Neuron (in vitro differentiated cells): ENCODE measurements around the gene REV3L.
"Not testable (repeated sequence)": the region's sequence is repeated elsewhere in the genome, so short reads cannot be mapped to it uniquely, and the experiment has no call there.

Experiments used
- H2AFZ ChIP-seq: one replicate; pipeline ENCODE4 v1.6.1; 2013; ENCODE audit warnings: low read depth, mild to moderate bottlenecking, inconsistent platforms, low read length, moderate library complexity
- H3K27me3 ChIP-seq: one replicate; pipeline ENCODE4 v1.6.1; 2013; ENCODE audit warnings: low read length; ENCODE audit not compliant: insufficient read depth
- H3K36me3 ChIP-seq: one replicate; pipeline ENCODE4 v1.6.1; 2013; ENCODE audit warnings: low read length; ENCODE audit not compliant: insufficient read depth
- H3K4me1 ChIP-seq: one replicate; pipeline ENCODE4 v1.6.1; 2013; ENCODE audit warnings: low read length; ENCODE audit not compliant: insufficient read depth
- H3K4me3 ChIP-seq: 2 replicates; pipeline ENCODE4 v1.5.1; 2013; ENCODE audit warnings: mild to moderate bottlenecking, low read length, moderate library complexity
- H3K9me3 ChIP-seq: one replicate; pipeline ENCODE4 v1.6.1; 2013; ENCODE audit warnings: low read length

The REV3L gene

GRCh38 chr6:111484633-111484930, 1.6 kb upstream of the REV3L start:
- Histone ChIP-seq H3K27me3 (no peaks in the 10 kb centered on the region), H3K4me3 (peak overlapping the region; percentile 88), H3K36me3 (peaks cover 22% of the 10 kb centered on the region), H3K9me3 (peaks cover 10% of the 10 kb centered on the region), H2AFZ (peak overlapping the region; percentile 88), H3K4me1 (peaks cover 33% of the 10 kb centered on the region)

DNA sequence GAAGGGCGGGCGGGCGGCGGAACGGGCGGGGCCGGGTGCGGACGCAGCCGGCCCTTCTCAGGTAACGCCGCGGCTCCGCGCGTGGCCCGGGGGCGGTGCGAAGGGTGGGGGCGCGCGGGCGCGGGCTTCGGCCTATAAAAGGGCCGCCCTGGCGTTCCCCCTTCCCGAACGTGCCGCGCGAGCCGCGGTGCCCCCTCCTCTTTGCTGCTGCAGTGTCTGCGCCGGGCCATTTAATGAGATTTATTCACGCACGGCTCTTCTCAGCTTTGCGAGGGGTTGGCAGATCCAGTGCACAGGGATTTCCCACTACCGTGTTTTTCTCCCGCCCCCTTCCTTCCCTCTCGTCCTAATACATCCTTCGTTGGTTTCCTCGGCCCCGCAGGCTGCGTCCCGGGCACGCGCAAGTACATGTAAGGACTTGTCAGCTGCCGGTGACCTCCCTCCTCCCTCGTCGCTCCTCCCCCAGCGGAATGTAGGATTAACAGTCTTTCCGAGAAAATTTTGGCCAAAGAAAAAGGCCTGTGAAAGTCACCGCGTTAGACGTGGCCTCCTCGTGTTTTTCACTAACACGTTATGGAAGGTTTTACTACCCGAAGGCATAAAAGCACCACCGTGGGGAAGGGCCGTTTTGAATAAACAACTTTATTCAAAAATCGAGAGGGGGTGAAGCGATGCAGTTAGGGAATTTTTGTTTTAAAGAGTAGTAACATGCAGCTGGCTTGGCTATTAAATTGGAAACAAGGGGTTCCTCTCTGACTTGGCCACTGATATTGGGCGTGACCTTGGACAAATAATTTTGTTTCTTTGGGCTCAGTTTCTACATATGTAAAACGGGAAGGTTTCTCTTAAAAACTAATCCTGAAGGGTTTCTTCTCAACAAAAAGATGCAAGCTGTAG, 966 bp upstream of the REV3L start:
- peak overlapping the region; percentile 88 for H2AFZ ChIP-seq
- peak overlapping the region; percentile 88 for H3K4me3 ChIP-seq
- H3K4me1 ChIP-seq, result peaks cover 38% of the 10 kb centered on the region
- peaks cover 21% of the 10 kb centered on the region for H3K36me3 ChIP-seq
- H3K9me3 ChIP-seq, result peaks cover 9% of the 10 kb centered on the region
- H3K27me3 ChIP-seq, result no peaks in the 10 kb centered on the region

DNA sequence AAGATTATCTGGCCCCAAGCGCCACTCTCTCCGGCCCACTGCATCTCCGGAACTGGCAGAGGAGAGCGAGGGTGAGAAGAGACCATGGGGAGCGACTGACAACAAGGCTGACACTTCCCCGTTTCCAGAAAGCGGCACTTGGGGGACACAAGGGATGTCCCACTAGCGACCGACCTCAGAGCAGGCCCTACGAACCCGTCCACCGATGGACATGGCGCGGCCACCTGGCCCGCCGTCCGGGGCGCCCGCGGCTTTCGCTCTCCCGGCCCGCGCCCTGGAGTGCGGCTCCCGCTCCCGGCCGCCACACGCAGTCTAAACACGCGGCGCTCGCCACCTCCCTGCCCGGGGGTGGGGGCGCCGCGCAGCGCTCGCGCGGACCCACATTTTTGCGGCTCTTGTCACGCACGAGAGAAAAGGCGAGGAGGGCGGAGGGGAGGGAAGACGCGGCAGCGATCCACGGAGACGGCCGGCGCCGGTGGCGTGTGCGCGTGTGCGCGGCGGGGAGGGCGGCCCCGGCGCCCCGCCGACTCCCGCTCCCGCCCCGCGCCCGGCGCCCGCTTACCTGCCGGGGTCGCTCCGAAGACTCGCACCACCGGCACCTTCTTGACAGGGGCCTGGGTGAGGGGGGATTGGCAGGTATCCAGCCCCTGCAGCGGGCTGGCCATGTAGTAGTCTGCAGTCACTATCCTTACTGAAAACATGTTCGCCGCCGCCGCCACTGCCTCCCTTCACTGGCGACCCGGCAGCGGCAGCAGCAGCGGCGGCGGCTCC, 645 bp downstream of the REV3L start:
- Histone ChIP-seq H3K4me1 (peaks cover 54% of the 10 kb centered on the region), H3K4me3 (peak overlapping the region; percentile 88), H3K36me3 (peaks cover 8% of the 10 kb centered on the region), H2AFZ (peak overlapping the region; percentile 88), H3K9me3 (peaks cover 5% of the 10 kb centered on the region), H3K27me3 (no peaks in the 10 kb centered on the region)

GRCh38 chr6:111481836-111482187, 1.2 kb downstream of the REV3L start:
- H2AFZ ChIP-seq, result no peak overlapping the region
- H3K4me1 ChIP-seq, result peaks cover 56% of the 10 kb centered on the region
- peak overlapping the region; percentile 88 for H3K4me3 ChIP-seq

DNA sequence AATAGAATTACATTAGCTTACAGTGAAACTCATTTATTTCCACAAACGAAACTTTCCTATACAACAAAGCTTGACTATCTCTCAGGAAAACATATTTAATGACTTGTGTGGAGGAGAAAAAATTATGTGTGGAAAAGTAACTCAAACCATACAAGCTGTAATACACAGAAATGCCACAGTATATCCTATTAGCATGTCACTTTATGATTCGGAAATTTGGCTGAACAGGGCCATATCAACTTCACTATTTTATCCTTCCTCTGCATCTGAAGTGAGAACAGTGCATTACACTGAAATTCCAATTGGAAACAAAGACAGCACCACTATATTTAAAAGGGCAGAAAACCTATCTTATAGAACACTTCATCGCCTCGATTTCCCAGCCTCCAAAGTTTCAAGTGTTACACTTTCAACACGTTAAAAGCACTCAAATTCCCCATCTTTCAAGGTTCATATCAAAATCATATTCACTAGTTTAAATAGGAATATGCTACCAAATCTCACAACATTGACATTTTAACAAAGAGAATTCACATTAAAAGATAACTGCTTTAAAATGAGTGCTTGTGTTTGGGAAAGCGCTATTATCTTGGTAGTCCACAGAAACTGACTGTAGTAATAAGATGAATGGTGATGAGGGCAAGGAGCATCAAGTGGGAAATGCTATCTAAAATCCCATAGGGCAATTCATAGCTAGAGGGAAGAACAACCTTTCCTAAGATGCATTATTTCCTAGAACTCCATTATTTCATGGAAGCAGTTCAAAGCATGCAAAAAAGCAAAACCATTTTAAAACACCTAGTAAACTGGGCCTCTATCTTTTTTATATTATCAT, 1.8 kb downstream of the REV3L start:
- Histone ChIP-seq H2AFZ (no peak overlapping the region), H3K27me3 (no peaks in the 10 kb centered on the region), H3K4me3 (peak overlapping the region; percentile 88), H3K36me3 (no peaks in the 10 kb centered on the region), H3K4me1 (peaks cover 56% of the 10 kb centered on the region), H3K9me3 (no peaks in the 10 kb centered on the region)

More at GRCh38 chr6:111481836-111482187, 1.2 kb downstream of the REV3L start:
- Histone ChIP-seq H3K27me3 (no peaks in the 10 kb centered on the region), H3K9me3 (peaks cover 3% of the 10 kb centered on the region), H3K36me3 (peaks cover 6% of the 10 kb centered on the region)

DNA sequence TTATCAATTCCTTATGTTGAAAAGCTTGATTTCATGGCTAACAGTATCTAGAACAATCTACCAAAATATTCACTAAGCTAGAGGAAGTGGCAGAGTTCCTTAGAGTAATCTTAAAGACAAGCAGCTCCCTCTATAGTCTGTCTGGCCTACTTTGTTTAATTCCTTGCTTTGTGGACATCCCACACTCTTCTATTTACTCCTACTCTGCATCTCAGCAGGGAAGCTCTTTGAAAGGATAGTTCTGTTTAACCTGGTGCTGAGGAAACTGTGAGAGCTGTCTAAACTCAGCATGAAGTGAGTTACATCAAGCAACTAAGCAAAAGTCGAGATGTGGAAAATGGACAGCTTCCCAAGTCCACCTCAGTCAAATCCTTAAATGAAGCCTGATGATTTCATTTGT, 4.3 kb downstream of the REV3L start:
- Histone ChIP-seq H2AFZ (no peak overlapping the region), H3K9me3 (no peaks in the 10 kb centered on the region), H3K36me3 (no peaks in the 10 kb centered on the region), H3K4me1 (peaks cover 41% of the 10 kb centered on the region), H3K27me3 (no peaks in the 10 kb centered on the region), H3K4me3 (no peak overlapping the region)

- H3K27me3 ChIP-seq, result no peaks in the 10 kb centered on the region
- H2AFZ ChIP-seq, result no peak overlapping the region
- no peaks in the 10 kb centered on the region for H3K36me3 ChIP-seq
- peaks cover 41% of the 10 kb centered on the region for H3K4me1 ChIP-seq
- H3K4me3 ChIP-seq, result no peak overlapping the region
- H3K9me3 ChIP-seq, result no peaks in the 10 kb centered on the region
These were observed 4.9 kb downstream of the REV3L start for GRCh38 chr6:111478064-111478476.

- Histone ChIP-seq H3K36me3 (no peaks in the 10 kb centered on the region), H3K4me1 (peaks cover 41% of the 10 kb centered on the region), H2AFZ (no peak overlapping the region), H3K9me3 (no peaks in the 10 kb centered on the region), H3K27me3 (no peaks in the 10 kb centered on the region), H3K4me3 (no peak overlapping the region)
These were observed 5.5 kb downstream of the REV3L start for GRCh38 chr6:111477481-111477938.

DNA sequence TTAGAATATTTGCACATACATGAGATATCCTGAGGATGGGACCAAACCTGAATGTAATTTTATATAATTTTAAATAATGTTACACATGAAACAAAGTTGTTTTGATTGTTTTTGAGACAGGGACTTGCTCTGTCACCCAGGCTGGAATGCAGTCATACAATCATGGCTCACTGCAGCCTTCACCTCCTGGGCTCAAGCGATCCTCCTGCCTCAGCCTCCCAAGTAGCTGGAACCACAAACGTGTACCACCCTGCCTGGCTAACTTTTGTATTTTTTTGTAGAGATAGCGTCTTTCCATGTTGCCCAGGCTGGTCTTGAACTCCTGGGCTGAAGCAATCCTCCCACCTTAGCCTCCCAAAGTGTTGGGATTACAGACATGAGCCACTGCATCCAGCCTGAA, 7.0 kb downstream of the REV3L start:
- H3K9me3 ChIP-seq, H2AFZ ChIP-seq, H3K27me3 ChIP-seq, H3K4me3 ChIP-seq, H3K36me3 ChIP-seq: not testable (repeated sequence)
- peaks cover 37% of the 10 kb centered on the region for H3K4me1 ChIP-seq

DNA sequence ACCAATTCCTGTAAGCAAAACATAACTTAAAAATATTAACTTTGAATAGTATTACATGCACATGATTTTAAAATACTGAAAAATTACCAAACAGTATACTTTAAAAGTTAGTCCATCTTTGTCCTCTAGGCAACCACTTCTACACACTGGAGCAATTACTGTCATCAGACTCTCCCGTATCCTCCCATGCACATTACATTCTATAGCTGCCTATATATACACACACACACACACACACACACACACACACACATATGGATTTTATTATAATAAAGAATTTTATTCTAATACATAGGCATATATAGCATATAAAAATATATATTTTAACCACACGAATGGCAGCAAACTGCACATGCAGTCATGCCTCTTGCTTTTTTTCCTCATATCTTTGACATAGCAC, 8.2 kb downstream of the REV3L start:
- H3K4me1 ChIP-seq, result peaks cover 25% of the 10 kb centered on the region
- H3K27me3 ChIP-seq, result no peaks in the 10 kb centered on the region
- H3K36me3 ChIP-seq, result peaks cover 11% of the 10 kb centered on the region
- H2AFZ ChIP-seq, result no peak overlapping the region
- H3K4me3 ChIP-seq, result no peak overlapping the region
- no peaks in the 10 kb centered on the region for H3K9me3 ChIP-seq

DNA sequence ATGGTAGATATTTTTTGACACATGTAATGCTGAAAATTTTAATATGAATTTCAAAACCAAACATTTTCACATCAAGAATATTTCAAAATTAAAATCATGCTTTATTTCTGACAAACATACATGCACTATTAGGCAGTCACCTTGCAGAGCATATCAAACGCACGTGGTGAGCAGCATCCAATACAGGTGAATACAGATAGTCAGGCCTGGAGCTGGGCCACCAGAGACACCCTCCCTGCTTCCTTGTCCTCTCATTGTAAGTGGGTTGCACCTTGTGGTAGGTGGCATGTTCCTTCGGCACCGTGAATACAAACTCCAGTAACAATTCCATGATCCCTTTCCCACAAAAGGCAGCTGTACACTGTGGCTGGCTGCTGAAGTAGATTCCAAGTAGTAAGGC, 8.9 kb downstream of the REV3L start:
- H2AFZ ChIP-seq, result no peak overlapping the region
- H3K4me1 ChIP-seq, result peaks cover 19% of the 10 kb centered on the region
- H3K27me3 ChIP-seq, result no peaks in the 10 kb centered on the region
- H3K4me3 ChIP-seq, result no peak overlapping the region
- H3K36me3 ChIP-seq, result peaks cover 11% of the 10 kb centered on the region
- H3K9me3 ChIP-seq, result no peaks in the 10 kb centered on the region

DNA sequence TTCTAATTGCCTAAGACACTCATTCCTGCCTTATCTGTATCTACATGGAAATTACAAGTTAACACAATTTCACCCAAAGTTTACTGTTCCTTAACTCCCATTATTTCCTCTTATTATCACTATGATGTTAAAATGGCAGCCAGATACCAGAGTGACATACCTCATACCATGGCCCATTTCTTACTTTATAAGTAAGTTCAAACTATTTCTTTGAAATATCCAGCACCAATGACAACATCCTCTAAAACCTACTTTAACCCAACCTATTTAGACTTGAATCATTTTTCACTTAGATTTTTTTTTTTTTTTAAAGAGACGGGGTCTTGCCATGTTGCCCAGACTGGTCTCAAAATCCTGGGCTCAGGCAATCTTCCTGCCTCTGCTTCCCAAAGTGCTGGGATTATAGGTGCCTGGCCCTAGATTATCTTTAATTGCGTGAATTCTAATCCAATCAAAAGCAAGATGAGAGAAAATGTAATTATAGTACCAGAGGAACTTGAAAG, 10.0 kb downstream of the REV3L start:
- H3K4me1 ChIP-seq, result peaks cover 8% of the 10 kb centered on the region

More for the DNA sequence above, 10.0 kb downstream of the REV3L start:
- H3K4me3 ChIP-seq, result no peak overlapping the region
- no peaks in the 10 kb centered on the region for H3K27me3 ChIP-seq
- no peaks in the 10 kb centered on the region for H3K9me3 ChIP-seq
- H2AFZ ChIP-seq, result no peak overlapping the region
- H3K36me3 ChIP-seq, result peaks cover 11% of the 10 kb centered on the region
